ENCODE results near the gene MED13. TPM values are rescaled to one million over a fixed set of nuclear protein-coding genes. Genes with fewer than 3 reads are reported as not detected.

Gene MED13
- polyA plus RNA-seq, 2 of the 4 experiments (the other 2 are of a cell fraction), result 14.1 to 64.1 TPM

DNA sequence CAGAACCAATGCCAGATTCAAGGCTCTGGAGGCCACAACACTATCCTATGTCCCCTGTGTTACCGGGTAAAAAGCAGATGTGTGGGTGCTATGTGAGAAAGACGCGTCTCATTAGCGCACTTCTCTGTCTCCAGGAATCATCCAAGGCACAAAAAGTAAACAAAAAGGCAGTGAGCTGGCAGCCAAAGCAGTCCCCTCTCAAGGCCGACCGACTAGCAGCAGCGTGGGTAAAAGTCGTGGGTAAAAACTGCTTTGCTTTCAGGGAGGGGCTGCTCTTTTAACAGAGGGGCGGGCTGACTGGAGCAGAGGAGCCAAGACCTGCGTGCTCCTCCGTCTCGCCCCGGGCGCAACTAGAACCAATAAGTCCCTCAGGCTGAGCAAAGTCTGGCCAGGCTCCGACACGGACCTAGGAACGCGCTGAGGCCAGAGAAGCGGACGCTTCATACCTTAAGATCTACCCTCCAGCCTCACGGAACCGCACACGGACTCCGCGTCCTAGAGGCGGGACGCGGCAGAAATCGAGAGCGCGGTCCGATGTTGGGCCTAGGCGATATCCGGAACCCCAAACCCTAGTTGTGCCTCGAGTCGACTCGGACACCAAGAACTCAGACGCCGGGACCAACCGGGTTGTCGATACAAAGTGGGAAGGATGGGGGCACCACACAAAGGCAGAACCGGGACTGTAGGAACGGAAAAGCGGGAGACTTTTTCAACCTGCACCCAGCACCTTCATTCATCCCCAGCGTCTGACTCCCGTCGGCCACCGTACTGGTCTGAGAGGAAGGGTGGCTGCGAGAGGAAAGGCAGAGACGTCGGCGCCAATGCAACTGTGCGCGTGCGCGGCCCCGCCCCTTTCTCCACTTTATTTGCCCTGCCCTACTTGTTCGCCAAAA, 137.6 kb downstream of the MED13 start, which contains the start of gene INTS2 (continued):
- TF ChIP-seq, protein P1, sequence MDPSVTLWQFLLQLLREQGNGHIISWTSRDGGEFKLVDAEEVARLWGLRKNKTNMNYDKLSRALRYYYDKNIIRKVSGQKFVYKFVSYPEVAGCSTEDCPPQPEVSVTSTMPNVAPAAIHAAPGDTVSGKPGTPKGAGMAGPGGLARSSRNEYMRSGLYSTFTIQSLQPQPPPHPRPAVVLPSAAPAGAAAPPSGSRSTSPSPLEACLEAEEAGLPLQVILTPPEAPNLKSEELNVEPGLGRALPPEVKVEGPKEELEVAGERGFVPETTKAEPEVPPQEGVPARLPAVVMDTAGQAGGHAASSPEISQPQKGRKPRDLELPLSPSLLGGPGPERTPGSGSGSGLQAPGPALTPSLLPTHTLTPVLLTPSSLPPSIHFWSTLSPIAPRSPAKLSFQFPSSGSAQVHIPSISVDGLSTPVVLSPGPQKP (IDR thresholded peaks at IDR 0.05; ENCODE audit: low read depth, low read length), result no peak
- TF ChIP-seq RCOR1 (IDR thresholded peaks at IDR 0.05; ENCODE audit: low read depth, low read length), result no peak
- TF ChIP-seq TP53 (CRISPR knock-in tag; IDR thresholded peaks at IDR 0.05), result peak; percentile 88; the same call in 1 of the 2 replicates
- no peak for TF ChIP-seq CBX2 (IDR thresholded peaks at IDR 0.05; ENCODE audit: borderline replicate concordance, low read depth)
- peak; percentile 97 for TF ChIP-seq POLR2A (IDR thresholded peaks at IDR 0.05; ENCODE audit: low read length)
- no peak for TF ChIP-seq ESRRA (IDR thresholded peaks at IDR 0.05; ENCODE audit: borderline replicate concordance, low read length)
- TF ChIP-seq NPAS2 (CRISPR knock-in tag; IDR thresholded peaks at IDR 0.05; ENCODE audit: borderline replicate concordance), result no peak
- TF ChIP-seq, protein P2, sequence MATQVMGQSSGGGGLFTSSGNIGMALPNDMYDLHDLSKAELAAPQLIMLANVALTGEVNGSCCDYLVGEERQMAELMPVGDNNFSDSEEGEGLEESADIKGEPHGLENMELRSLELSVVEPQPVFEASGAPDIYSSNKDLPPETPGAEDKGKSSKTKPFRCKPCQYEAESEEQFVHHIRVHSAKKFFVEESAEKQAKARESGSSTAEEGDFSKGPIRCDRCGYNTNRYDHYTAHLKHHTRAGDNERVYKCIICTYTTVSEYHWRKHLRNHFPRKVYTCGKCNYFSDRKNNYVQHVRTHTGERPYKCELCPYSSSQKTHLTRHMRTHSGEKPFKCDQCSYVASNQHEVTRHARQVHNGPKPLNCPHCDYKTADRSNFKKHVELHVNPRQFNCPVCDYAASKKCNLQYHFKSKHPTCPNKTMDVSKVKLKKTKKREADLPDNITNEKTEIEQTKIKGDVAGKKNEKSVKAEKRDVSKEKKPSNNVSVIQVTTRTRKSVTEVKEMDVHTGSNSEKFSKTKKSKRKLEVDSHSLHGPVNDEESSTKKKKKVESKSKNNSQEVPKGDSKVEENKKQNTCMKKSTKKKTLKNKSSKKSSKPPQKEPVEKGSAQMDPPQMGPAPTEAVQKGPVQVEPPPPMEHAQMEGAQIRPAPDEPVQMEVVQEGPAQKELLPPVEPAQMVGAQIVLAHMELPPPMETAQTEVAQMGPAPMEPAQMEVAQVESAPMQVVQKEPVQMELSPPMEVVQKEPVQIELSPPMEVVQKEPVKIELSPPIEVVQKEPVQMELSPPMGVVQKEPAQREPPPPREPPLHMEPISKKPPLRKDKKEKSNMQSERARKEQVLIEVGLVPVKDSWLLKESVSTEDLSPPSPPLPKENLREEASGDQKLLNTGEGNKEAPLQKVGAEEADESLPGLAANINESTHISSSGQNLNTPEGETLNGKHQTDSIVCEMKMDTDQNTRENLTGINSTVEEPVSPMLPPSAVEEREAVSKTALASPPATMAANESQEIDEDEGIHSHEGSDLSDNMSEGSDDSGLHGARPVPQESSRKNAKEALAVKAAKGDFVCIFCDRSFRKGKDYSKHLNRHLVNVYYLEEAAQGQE (IDR thresholded peaks at IDR 0.05), result peak; percentile 28; the same call in 1 of the 2 replicates
- peak; percentile 39; the same call in 1 of the 2 replicates for TF ChIP-seq FOXS1 (CRISPR knock-in tag; IDR thresholded peaks at IDR 0.05)
- TF ChIP-seq JUNB (IDR thresholded peaks at IDR 0.05), result no peak
- TF ChIP-seq, protein P3, sequence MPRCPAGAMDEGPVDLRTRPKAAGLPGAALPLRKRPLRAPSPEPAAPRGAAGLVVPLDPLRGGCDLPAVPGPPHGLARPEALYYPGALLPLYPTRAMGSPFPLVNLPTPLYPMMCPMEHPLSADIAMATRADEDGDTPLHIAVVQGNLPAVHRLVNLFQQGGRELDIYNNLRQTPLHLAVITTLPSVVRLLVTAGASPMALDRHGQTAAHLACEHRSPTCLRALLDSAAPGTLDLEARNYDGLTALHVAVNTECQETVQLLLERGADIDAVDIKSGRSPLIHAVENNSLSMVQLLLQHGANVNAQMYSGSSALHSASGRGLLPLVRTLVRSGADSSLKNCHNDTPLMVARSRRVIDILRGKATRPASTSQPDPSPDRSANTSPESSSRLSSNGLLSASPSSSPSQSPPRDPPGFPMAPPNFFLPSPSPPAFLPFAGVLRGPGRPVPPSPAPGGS (IDR thresholded peaks at IDR 0.05), result peak; percentile 95
- no peak for TF ChIP-seq NR3C1 (IDR thresholded peaks at IDR 0.05)
- TF ChIP-seq BHLHE40 (IDR thresholded peaks at IDR 0.05; ENCODE audit: low read depth, low read length), result no peak
- TF ChIP-seq ZFP36 (IDR thresholded peaks at IDR 0.05; ENCODE audit: borderline replicate concordance, partially characterized antibody), result no peak
- peak; percentile 63 for TF ChIP-seq RFX5 (IDR thresholded peaks at IDR 0.05)
- TF ChIP-seq RNF2 (IDR thresholded peaks at IDR 0.05; ENCODE audit: borderline replicate concordance, low read depth), result no peak
- TF ChIP-seq EHF (CRISPR knock-in tag; IDR thresholded peaks at IDR 0.05), result 0 out of 2 replicates have a peak, but pooled peaks have one; percentile 16
- peak; percentile 88; the same call in 1 of the 2 replicates for TF ChIP-seq FOSB (CRISPR knock-in tag; IDR thresholded peaks at IDR 0.05)
- peak; percentile 85 for TF ChIP-seq KDM5A (IDR thresholded peaks at IDR 0.05)
- no peak for TF ChIP-seq KDM1A (IDR thresholded peaks at IDR 0.05; ENCODE audit: low read depth)
- TF ChIP-seq EHMT2 (IDR thresholded peaks at IDR 0.05; ENCODE audit: low read depth), result no peak
- peak; percentile 93 to 98 for TF ChIP-seq JUN (IDR thresholded peaks at IDR 0.05)
- no peak for TF ChIP-seq GATA3 (IDR thresholded peaks at IDR 0.05; ENCODE audit: borderline replicate concordance)
- no peak for TF ChIP-seq RARB (CRISPR knock-in tag; IDR thresholded peaks at IDR 0.05)
- peak; percentile 100 for TF ChIP-seq PHF8 (IDR thresholded peaks at IDR 0.05; ENCODE audit: borderline replicate concordance, low read depth)
- no peak for TF ChIP-seq FOSL2 (IDR thresholded peaks at IDR 0.05)
- peak; percentile 35; the same call in 1 of the 2 replicates for TF ChIP-seq FOSL2 (CRISPR knock-in tag; IDR thresholded peaks at IDR 0.05)
- no peak for TF ChIP-seq HOXA7 (CRISPR knock-in tag; IDR thresholded peaks at IDR 0.05)
- TF ChIP-seq HEYL (CRISPR knock-in tag; IDR thresholded peaks at IDR 0.05), result no peak
- TF ChIP-seq, protein P4, sequence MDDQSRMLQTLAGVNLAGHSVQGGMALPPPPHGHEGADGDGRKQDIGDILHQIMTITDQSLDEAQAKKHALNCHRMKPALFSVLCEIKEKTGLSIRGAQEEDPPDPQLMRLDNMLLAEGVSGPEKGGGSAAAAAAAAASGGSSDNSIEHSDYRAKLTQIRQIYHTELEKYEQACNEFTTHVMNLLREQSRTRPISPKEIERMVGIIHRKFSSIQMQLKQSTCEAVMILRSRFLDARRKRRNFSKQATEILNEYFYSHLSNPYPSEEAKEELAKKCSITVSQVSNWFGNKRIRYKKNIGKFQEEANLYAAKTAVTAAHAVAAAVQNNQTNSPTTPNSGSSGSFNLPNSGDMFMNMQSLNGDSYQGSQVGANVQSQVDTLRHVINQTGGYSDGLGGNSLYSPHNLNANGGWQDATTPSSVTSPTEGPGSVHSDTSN (IDR thresholded peaks at IDR 0.05), result no peak; the same call in 1 of the 2 replicates

Measured in A549 (cell line).